ENCODE data around the gene BCAP31.

DNA sequence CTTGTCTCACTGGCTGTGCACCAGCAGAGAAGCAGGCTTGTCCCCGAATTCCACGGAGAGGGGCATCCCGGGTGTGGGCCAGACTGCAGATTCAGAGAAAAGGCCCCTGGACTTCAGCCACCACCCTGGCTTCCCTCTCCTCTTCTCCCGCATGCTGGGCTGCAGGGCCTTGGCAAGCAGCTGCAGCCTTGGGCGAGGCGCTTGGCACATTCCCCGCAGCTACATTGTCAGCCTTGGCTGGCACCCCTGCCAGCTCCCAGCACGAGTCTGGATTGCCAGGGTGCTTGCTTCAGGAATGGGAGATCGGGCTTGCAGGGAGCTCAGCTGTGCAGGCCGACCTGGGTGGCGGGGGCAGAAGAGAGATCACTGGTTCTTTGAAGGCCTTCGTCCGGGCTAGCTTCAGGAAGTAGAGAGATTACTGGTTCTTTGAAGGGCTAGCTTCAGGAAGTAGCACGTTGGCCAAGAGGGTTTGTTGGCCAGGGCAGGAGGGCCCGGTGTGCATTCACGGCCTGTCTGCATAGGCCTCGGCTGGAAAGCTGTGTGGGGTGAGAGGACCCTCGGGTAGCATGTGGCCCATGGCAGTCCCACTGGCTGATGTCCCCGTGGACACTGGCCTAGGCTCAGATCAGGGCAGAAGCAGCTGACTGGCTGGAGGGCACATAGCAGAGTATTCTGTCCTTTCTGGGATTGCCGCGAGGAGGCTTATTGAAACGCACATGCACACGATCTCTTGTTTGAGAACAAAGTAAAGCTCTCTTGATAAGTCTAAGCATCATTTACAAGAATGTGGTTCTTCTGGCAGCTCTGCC, 3.1 kb upstream of the BCAP31 start:
- no peak for TF ChIP-seq CTCF (IDR thresholded peaks at IDR 0.05)
- no peak for TF ChIP-seq POLR2A (IDR thresholded peaks at IDR 0.05)
